Retinal pigment epithelial cell (primary cell): ENCODE measurements around the gene KXD1.

Experiments
- DNase-seq: peaks from one replicate; pipeline ENCODE4 v3.0.0-alpha.2; 2010; ENCODE audit warnings: low read depth
- H3K4me3 ChIP-seq: 2 replicates; pipeline ENCODE4 v1.5.1; 2011; ENCODE audit warnings: mild to moderate bottlenecking, low read length, control low read depth, moderate library complexity
- CTCF ChIP-seq: conservative IDR thresholded peaks from 2 replicates; pipeline ENCODE4 v1.5.1; 2011; ENCODE audit warnings: low read depth, low read length, control low read depth, inconsistent platforms

KXD1 gene

GRCh38 chr19:18557411-18558201 lies at the start of gene KXD1:
Gene KXD1 (plus strand): TSS chr19:18557870. CDS start chr19:18562057, 4,187 bp downstream.
- H3K4me3 ChIP-seq, result peak within 1 kb of the TSS; percentile 91
- no peak for TF ChIP-seq CTCF
- DNase-seq, result peak; percentile 86

- DNase-seq, result no peak
- H3K4me3 ChIP-seq, result no peak overlapping the region
- no peak for TF ChIP-seq CTCF
Measured at GRCh38 chr19:18508585-18508984, 49.1 kb upstream of the KXD1 start.

- no peak overlapping the region for H3K4me3 ChIP-seq
- no peak for DNase-seq
- no peak for TF ChIP-seq CTCF
Measured at GRCh38 chr19:18510216-18510615, 47.5 kb upstream of the KXD1 start.

GRCh38 chr19:18513868-18514267 lies 43.8 kb upstream of the KXD1 start:
- H3K4me3 ChIP-seq, result no peak overlapping the region
- no peak for DNase-seq
- TF ChIP-seq CTCF, result no peak

GRCh38 chr19:18514800-18515682 lies 42.6 kb upstream of the KXD1 start:
- DNase-seq, result peak; percentile 34

GRCh38 chr19:18515959-18516358 lies 41.7 kb upstream of the KXD1 start:
- no peak for TF ChIP-seq CTCF
- no peak for DNase-seq
- H3K4me3 ChIP-seq, result no peak overlapping the region

More at GRCh38 chr19:18514800-18515682, 42.6 kb upstream of the KXD1 start:
- no peak for TF ChIP-seq CTCF
- no peak overlapping the region for H3K4me3 ChIP-seq
